Large intestine (tissue), 3 donors: ENCODE results near the gene NLGN1. TPM values are rescaled to one million over a fixed set of nuclear protein-coding genes. Genes with fewer than 3 reads are reported as not detected.

Source experiments
- DNase-seq, 2 donors: peaks; one replicate each; pipeline versions ENCODE4 v3.0.0 to v3.0.0-alpha.2; 2013
- H3K27ac ChIP-seq: one replicate; pipeline ENCODE4 v1.5.1; 2013; ENCODE audit warnings: low read length
- H3K27me3 ChIP-seq: 2 replicates; pipeline ENCODE4 v1.6.1; 2013; ENCODE audit warnings: low read length; ENCODE audit not compliant: control insufficient read depth, insufficient read depth
- H3K36me3 ChIP-seq: 2 replicates; pipeline ENCODE4 v1.6.1; 2013; ENCODE audit warnings: low read length; ENCODE audit not compliant: control insufficient read depth, insufficient read depth
- H3K4me1 ChIP-seq: one replicate; pipeline ENCODE4 v1.6.1; 2013; ENCODE audit warnings: low read length; ENCODE audit not compliant: control insufficient read depth, insufficient read depth
- H3K4me3 ChIP-seq: one replicate; pipeline ENCODE4 v1.5.1; 2013; ENCODE audit warnings: low read length
- H3K9me3 ChIP-seq: one replicate; pipeline ENCODE4 v1.6.1; 2013; ENCODE audit warnings: mild to moderate bottlenecking, low read depth, low read length, moderate library complexity; ENCODE audit not compliant: control insufficient read depth
- WGBS: methylation state at CpG from one replicate; pipeline ENCODE4 v1.1.5; 2013; ENCODE audit warnings: low lambda C conversion rate; ENCODE audit not compliant: insufficient coverage; 5-methylcytosine and 5-hydroxymethylcytosine counted together
- polyA plus RNA-seq: library from polyadenylated mRNA; unstranded; fragments of 120-200 nt; gene quantifications from one replicate; pipeline ENCODE4 v1.2.1, GENCODE V29; 2013

NLGN1 gene
- polyA plus RNA-seq, 1 donor: 3.6 TPM

GRCh38 chr3:173986861-173987410 is 589.4 kb downstream of the NLGN1 start:
- H3K27me3 ChIP-seq: no peaks in the 10 kb centered on the region

GRCh38 chr3:173988909-173989308 is 591.4 kb downstream of the NLGN1 start:
- Histone ChIP-seq H3K4me1 (no peaks in the 10 kb centered on the region), H3K4me3 (no peak overlapping the region), H3K27me3 (no peaks in the 10 kb centered on the region), H3K36me3 (no peaks in the 10 kb centered on the region), H3K27ac (no peak overlapping the region), H3K9me3 (no peaks in the 10 kb centered on the region)
- no peak for DNase-seq
- WGBS: no CpG with 5 or more reads among the region's 1 CpG

More at GRCh38 chr3:173986861-173987410, 589.4 kb downstream of the NLGN1 start:
- Histone ChIP-seq H3K4me1 (no peaks in the 10 kb centered on the region), H3K4me3 (no peak overlapping the region), H3K9me3 (no peaks in the 10 kb centered on the region), H3K27ac (no peak overlapping the region), H3K36me3 (no peaks in the 10 kb centered on the region)
- no peak for DNase-seq

GRCh38 chr3:173992416-173992815 is 594.9 kb downstream of the NLGN1 start:
- Histone ChIP-seq H3K4me1 (no peaks in the 10 kb centered on the region), H3K9me3 (no peaks in the 10 kb centered on the region), H3K4me3 (no peak overlapping the region), H3K36me3 (no peaks in the 10 kb centered on the region), H3K27me3 (no peaks in the 10 kb centered on the region), H3K27ac (no peak overlapping the region)
- no peak for DNase-seq

- Histone ChIP-seq H3K9me3 (no peaks in the 10 kb centered on the region), H3K27me3 (no peaks in the 10 kb centered on the region), H3K36me3 (no peaks in the 10 kb centered on the region), H3K27ac (no peak overlapping the region), H3K4me1 (no peaks in the 10 kb centered on the region), H3K4me3 (no peak overlapping the region)
- DNase-seq: peak in 1 of 2 donors; percentile 3
- WGBS: no CpG with 5 or more reads among the region's 1 CpG
These were observed 595.8 kb downstream of the NLGN1 start for GRCh38 chr3:173993299-173993698.

- Histone ChIP-seq H3K27ac (no peak overlapping the region), H3K27me3 (no peaks in the 10 kb centered on the region), H3K36me3 (no peaks in the 10 kb centered on the region), H3K9me3 (no peaks in the 10 kb centered on the region), H3K4me3 (no peak overlapping the region), H3K4me1 (no peaks in the 10 kb centered on the region)
- DNase-seq: no peak
- WGBS: no CpG with 5 or more reads among the region's 1 CpG
These were observed 603.1 kb downstream of the NLGN1 start for GRCh38 chr3:174000675-174001074.

GRCh38 chr3:174002543-174002942 is 605.0 kb downstream of the NLGN1 start:
- Histone ChIP-seq H3K4me3 (no peak overlapping the region), H3K36me3 (no peaks in the 10 kb centered on the region), H3K27ac (no peak overlapping the region), H3K9me3 (no peaks in the 10 kb centered on the region), H3K4me1 (no peaks in the 10 kb centered on the region), H3K27me3 (no peaks in the 10 kb centered on the region)
- no peak for DNase-seq
- 67% methylated on average over 1 of the region's 1 CpG for WGBS

GRCh38 chr3:174010907-174011306 is 613.4 kb downstream of the NLGN1 start:
- H3K36me3 ChIP-seq: no peaks in the 10 kb centered on the region
- H3K4me1 ChIP-seq: no peaks in the 10 kb centered on the region
- H3K27me3 ChIP-seq: no peaks in the 10 kb centered on the region
- H3K4me3 ChIP-seq: no peak overlapping the region
- H3K27ac ChIP-seq: no peak overlapping the region
- no peak for DNase-seq
- no peaks in the 10 kb centered on the region for H3K9me3 ChIP-seq
- WGBS: 100% methylated on average over 1 of the region's 1 CpG

- 92% methylated on average over 2 of the region's 4 CpGs for WGBS
- Histone ChIP-seq H3K36me3 (no peaks in the 10 kb centered on the region), H3K27me3 (no peaks in the 10 kb centered on the region), H3K4me1 (no peaks in the 10 kb centered on the region), H3K9me3 (no peaks in the 10 kb centered on the region), H3K4me3 (no peak overlapping the region), H3K27ac (no peak overlapping the region)
- no peak for DNase-seq
These were observed 618.6 kb downstream of the NLGN1 start for GRCh38 chr3:174016186-174016585.

GRCh38 chr3:174020156-174020555 is 622.6 kb downstream of the NLGN1 start:
- WGBS: 94% methylated on average over 2 of the region's 2 CpGs
- H3K27me3 ChIP-seq: no peaks in the 10 kb centered on the region
- DNase-seq: no peak
- H3K27ac ChIP-seq: no peak overlapping the region
- H3K9me3 ChIP-seq: no peaks in the 10 kb centered on the region
- H3K4me1 ChIP-seq: no peaks in the 10 kb centered on the region
- H3K36me3 ChIP-seq: no peaks in the 10 kb centered on the region
- H3K4me3 ChIP-seq: no peak overlapping the region

GRCh38 chr3:174023421-174023820 is 625.9 kb downstream of the NLGN1 start:
- no peak overlapping the region for H3K27ac ChIP-seq
- H3K36me3 ChIP-seq: no peaks in the 10 kb centered on the region
- no peaks in the 10 kb centered on the region for H3K9me3 ChIP-seq
- WGBS: no CpG with 5 or more reads among the region's 4 CpGs
- H3K4me1 ChIP-seq: no peaks in the 10 kb centered on the region
- no peaks in the 10 kb centered on the region for H3K27me3 ChIP-seq
- DNase-seq: peak in 1 of 2 donors; percentile 5
- no peak overlapping the region for H3K4me3 ChIP-seq

- Histone ChIP-seq H3K9me3 (no peaks in the 10 kb centered on the region), H3K36me3 (no peaks in the 10 kb centered on the region), H3K4me1 (no peaks in the 10 kb centered on the region), H3K27ac (no peak overlapping the region), H3K4me3 (no peak overlapping the region), H3K27me3 (no peaks in the 10 kb centered on the region)
- no CpG with 5 or more reads among the region's 2 CpGs for WGBS
- no peak for DNase-seq
These were observed 631.1 kb downstream of the NLGN1 start for GRCh38 chr3:174028673-174029072.
